TTC549 (cell line): ENCODE measurements around the gene ST6GAL2.

Source experiments
- FAIRE-seq: peaks from 2 replicates; lab custom pipeline; 2012; peaks lifted over from hg19 to GRCh38; lab: Jason Lieb, UNC

ST6GAL2 gene

DNA sequence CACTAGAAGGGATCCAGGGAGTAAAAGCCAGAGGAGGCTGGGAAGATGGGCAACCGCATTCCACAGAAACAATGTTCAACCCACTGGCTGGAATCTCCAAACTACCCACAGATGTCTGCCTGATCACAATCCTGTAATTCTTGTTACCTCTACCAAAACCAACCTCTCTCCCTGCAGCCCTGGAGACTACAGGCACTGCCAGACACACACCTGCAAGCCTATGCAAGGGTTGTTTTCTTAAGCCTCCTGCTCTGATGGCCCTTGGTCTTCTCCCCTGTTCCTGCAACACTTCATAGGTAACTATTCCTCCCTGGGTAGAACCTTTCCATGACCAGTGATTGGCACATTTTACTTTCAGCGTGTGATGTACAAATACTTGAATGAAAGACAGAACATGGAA lies 21.9 kb downstream of the ST6GAL2 start:
- FAIRE-seq = no peak

DNA sequence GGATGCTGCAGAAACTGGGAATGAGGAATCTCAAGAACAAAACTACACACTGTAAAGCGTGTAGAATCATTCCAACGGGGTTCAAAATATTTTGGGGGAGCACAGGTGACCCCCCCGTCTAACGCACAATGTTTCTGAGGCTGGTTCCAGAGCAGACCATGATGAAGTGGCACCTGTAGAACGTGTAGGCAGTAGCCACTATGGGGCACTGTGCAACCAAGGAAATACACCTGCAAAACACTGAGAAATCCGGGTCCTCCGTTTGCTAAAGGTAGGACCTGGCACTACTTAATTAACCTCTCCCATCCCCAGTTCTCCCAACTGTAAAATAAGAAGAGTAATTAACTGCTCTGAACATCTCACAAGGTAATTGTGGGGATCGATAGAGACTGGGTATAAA lies 22.6 kb downstream of the ST6GAL2 start:
- FAIRE-seq = no peak

DNA sequence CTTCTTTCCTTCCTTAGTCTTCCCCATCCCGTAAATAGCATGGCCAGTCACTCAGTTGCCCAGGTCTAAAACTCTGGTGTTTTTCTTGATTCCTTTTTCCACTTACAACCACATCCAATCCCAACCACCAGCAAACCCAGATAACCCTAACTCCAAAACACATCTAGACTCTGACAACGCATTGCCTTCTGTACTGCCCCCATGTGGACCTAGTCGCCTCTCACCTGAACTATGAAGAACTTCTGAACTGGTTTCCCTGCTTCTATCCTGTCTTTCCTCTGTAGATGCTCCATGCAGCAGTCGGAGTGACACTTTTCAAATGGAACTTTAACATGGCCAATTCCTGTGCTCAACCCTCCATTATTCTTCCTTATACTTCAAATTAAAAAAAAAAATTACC lies 26.5 kb downstream of the ST6GAL2 start:
- no peak for FAIRE-seq

DNA sequence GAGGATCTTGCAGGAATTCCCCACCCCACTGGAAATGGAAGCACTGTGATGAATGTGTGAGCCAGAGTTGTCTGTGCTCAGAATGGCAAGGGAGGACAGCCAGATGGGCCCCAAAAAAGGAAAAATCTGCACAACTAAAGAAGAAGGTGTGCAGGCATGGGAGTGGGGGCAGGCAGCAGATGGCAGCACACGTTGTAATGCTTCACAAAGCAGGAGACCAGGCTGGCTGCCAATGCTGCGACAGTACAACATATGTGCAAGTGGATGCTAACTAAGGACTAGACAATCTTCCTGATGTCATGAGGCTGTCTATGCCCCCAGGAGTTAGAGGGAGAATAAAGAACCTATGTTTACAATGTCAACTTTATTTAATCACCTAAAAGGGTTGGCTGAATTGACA lies 27.2 kb downstream of the ST6GAL2 start:
- no peak for FAIRE-seq

DNA sequence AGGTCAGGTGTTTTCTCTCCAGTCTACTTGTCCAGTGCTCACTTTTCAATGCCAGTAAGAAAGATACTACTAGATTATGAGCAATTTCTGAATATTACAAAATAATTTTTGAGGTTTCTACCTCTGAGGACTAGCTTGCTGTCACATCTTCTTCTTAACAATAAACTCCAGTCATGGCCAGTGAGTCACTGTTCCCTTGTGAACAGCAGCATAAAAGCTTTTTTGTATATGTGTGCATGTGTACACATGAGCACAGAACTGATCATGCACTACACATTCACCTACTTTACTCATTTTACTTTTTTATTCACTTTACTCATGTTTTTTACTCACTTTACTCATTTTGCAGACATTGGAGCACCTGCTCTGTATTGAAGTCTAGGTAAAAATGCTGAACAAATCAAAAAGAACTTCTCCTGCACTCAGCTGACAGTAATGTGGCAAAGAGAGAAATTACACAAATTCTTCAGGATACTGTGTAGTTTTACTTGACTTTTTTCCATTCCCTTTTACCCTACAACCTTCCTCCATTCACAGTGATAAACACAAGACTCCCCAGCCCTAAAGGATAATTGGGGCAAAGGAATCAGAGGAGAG lies 28.0 kb downstream of the ST6GAL2 start:
- FAIRE-seq = no peak

DNA sequence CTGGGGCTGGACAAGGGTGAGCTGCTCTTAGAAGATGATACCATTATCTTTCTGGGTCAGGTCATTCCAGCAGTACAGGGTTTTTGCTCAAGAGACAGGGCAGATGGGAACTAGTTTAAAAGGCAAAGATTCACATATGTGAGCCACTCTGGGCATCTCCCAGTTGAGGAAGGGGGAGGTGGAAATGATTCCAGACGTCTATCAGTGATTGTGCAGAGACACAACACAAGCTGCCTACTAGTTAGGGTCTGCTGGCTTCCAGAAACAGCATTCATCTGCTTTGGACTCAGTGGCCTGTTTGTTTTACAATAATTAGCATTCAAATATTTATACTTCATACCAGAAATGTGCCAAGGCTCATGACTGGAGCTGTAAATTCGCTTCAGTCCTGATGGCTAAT lies 32.3 kb downstream of the ST6GAL2 start:
- FAIRE-seq = no peak

DNA sequence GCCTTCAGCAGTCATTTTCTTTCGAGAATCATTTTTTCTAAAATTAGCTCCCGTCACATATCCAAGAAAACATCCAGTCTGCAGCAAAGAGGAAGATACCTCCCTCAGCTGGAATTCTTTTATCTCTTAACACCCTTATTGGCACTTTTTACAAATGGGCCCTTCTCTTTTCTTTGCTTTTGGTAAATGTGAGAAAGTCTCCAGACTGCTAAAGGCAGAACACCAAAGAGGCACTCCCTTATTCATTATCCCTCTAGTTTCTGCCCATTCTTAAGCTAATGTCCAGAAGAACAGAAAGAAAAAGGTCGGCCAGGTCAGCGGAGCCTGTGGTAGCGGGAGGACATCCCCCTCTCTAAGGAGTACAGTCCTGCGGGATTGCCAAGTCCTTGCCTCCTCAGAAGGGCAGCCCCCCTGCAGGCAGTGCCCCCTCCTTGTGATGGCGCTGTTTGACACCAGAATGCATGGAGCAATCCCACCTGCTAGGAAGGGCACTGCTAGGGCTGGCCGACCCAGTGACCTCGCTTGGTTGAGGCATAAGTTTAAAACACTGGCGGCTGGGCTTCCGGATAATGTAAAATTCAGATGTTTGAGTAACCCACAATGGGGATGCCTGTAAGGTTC lies 34.0 kb downstream of the ST6GAL2 start:
- FAIRE-seq = no peak

DNA sequence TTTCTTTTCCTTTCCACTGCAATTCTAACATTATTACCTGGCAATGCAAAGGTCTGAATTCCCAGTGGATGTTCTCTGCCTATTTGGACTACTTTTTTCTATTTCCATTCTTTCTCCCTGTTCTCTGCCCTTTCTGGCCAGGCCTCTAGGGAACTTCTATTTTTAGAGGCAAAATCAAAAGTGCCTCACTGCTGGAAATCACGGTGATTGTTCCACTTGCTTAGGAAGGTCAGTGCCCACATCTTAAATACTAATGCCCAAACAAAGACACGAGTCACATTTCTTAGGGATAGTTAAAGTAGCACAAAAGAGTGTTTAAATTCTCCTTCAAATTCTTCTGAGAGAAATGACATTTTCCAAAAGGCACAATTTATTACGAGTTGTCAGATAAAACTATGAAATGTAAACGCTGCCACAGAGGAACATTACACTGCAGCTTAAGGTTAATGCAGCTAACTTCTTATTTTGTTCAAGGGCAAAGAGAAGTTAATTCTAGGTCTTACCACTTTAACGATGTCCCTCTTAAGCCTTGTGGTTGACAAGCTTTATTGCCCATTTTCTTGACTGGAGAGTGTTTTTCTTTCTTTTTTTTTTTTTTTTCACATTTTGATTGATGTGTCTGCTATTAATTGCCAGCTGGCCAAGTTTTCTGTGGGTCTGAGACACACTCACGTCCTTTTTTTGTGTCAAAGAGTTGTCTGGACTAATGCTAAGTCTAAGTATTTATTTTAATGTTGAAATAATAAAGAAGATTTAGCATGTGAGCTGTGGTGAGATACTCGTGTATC lies 34.7 kb downstream of the ST6GAL2 start:
- FAIRE-seq = no peak

DNA sequence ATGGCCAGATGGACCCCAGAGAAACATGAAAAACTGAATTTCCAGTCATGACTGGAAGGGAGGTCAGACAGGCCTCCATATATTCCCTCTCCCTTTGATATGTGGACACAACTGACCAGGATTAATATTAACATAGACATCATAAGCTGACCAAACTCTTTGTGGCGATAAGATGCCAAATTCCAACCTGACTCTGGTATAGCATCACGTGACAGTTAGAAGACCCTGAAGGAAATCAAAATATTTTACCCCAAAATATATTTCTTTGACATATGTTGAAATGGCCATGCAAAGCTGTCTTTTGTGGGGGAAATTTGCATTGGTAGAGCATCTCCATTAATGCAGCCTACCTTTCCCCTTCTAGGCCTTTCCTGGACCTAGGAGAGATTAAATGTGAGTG lies 36.7 kb downstream of the ST6GAL2 start:
- no peak for FAIRE-seq

DNA sequence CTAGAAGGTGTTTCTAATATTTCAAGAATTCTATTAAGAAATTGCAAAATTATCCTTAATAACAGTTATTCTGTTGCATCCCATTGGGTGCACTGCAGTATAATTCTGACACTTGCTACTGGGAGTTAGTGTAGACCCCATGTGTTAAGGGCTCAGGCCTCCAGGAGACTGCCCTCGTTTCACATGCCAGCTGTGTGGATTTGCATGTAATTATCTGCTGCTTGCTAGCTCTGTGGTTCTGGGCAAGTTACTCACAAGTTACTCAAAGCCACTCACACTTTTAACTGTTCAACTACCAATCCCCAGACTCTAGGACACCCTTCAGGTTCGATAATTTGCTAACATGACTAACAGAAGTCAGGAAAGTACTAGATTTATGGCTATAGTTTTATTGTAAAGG lies 38.6 kb downstream of the ST6GAL2 start:
- FAIRE-seq = no peak

DNA sequence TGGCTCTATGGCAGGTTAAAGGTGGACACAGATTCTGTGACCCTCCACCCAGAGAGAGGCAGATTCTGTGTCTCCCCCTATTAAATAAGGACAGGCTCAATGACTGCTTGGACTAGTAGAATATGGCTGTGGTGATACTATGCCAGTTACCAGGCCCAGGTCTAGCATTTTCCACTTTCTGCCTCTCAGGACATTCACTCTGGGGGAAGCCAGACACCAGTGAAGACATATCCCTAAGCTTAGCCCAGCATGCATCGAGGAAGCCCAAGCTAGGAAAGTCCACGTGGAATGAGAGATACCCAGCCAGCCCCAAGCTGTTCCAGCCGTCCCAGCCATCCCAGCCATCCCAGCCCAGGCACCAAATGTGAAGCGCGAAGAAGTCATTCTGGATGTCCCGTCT lies 40.3 kb downstream of the ST6GAL2 start:
- FAIRE-seq = no peak

DNA sequence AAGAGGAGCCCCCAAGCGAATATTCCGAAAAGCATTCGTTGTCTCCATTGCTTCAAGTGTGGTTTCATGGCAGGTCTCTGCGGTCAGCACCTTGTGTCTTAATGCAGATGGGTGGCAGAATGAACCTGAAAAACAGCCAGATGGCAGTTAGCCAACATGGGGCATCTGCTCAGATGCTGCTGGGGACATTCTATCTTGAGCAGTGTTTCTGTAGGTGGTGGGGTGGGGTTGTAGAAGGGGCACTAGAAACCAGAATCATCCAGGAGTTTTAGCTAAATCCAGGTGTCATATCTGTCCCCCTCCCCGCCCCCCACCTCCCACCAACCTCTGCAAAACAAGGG lies 42.1 kb downstream of the ST6GAL2 start:
- FAIRE-seq = no peak

DNA sequence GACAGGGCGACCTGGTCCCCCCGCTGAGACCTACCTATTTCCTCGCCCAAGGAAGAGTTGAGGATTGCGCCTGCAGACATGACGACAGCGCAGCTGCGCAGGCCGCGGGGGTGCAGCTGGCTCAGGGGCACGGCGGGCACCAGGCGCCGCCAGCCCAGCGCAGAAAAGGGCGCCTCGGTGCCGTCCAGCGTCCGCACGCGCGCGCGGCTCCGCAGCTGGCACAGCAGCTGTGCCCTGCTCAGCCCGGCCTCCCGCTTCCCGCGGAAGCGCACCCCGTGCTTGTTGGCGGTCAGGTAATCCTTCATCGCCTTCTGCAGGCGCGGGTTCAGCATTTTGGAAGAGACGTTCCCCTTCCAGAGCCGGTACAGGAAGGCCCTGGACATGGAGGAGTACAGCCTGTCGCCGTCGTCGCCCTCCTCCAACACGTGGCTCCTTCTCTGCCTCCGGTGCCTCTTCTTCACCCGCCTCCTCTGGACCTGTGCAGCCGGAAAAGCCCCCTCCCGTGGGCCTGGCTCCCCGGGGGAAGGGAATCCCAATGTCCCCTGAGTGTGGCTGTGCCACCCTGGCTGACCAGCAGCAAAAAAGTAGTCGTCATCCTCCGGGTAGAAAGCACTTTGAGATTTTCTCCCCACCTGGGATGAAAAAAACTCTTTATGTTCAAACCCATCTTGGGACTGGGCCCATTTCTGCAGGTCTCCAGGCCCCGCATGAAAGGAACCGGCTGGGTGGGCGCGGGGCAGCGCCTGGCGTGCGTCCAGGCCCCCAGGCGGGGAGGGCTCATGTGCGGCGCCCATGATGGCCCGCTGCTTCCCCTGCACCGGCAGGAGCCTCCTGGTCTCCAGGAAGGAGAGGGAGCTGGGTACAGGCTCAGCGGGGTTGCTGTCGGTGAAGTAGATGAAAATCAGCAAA lies 42.7 kb downstream of the ST6GAL2 start:
- FAIRE-seq = no peak

DNA sequence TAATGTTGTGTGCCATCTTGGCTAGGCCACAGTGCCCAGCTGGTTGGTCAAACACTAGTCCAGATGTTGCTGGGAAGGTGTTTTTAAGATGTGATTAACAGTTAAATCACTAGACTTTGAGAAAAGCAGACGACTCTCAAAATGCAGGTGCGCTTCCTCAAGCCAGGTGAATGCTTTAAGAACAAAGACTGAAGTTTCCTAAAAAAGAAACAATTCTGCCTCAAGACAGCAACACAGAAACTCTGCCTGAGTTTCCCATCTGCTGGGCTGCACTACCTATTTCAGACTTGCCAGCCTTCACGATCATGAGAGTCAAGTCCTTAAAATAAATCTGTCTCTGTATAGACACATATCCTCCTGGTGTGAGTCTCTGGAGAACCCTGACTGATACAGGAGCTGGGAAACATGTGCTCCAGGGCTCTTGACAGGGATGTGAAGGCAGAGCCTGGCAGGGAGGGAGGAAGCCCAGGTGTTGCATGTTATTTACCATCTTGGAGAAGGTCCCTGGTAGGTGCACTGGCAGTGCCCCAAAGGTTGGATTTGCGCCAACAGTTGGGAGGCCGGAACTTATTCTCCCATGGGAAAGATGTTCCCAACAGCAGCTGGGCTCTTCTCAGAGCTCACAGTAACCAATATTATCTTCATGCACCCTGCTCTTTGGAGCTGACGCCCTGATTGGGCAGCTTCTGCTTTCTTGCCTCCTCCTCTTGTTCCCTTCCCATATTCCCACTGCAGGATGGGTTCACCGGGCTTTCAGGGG lies 43.9 kb downstream of the ST6GAL2 start:
- FAIRE-seq = no peak

DNA sequence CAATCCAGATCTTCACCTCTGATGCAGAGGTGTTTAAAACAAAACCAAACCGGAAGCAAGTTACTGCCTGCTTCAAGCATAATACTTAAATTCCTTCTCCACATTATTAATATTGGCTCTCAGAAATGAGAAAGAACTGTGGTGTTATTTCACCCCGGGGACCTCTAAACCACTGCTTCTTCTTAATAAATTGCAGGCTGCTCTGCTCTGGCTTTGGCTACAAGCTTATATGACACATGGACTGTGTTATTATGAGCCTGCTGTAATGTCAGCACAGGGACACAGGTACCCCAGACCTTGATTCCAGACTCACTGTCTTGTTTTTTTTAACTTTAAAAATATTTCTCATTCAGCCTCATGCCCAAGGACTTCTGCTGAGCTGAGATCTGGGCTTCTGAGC lies 45.1 kb downstream of the ST6GAL2 start:
- no peak for FAIRE-seq

DNA sequence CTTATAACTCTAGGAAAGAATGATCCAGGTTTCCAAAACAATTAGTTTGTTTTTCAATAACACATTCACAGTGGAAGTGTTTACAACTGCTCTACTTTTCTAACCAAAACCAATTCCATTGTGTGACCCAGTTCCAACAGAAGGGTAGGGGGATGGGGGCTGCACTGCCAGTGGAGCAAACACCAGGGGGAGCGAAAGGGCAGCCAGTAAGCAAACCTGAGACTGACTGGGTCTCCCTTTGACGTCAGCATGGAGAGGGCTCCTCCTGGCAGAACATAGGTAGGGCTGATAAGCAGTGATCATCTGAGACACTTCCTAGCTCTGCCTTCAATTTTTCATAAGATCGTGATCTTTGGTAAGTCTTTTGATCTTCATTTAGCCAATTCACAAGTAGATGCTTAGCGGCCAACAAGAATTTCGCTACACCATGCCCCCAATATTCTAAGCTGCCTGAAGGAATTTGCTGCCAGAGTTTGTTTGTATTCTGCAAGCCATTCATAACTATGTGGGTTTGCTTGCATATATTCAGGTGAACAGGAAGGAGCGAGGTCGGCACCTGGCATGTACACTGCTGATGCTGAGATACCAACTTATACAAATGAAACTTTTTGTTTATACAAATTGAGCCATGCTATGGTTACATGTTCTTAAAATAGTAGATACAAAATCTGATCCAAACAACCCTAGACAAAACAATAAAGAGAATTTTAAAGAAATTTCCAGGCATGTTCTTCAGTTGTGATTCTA lies 45.9 kb downstream of the ST6GAL2 start:
- no peak for FAIRE-seq

DNA sequence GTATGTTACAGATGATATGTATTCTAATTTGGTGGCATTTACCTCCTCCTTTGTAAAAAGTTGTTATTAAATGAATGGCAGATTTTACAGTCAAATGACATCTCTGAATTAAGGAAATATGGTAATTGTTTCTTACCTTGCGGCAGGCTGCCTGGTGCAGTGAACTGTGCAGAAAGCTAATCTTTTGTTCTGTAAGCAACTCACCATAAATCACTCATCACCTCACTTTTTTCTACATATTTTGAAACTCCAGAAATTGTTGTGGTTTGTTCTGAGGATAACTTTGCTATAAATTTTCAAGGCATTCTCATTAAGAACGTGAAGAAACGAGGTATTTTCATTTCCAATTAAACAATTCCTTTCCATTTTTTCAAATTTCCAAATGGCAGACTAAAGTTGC lies 52.7 kb downstream of the ST6GAL2 start:
- FAIRE-seq = no peak

DNA sequence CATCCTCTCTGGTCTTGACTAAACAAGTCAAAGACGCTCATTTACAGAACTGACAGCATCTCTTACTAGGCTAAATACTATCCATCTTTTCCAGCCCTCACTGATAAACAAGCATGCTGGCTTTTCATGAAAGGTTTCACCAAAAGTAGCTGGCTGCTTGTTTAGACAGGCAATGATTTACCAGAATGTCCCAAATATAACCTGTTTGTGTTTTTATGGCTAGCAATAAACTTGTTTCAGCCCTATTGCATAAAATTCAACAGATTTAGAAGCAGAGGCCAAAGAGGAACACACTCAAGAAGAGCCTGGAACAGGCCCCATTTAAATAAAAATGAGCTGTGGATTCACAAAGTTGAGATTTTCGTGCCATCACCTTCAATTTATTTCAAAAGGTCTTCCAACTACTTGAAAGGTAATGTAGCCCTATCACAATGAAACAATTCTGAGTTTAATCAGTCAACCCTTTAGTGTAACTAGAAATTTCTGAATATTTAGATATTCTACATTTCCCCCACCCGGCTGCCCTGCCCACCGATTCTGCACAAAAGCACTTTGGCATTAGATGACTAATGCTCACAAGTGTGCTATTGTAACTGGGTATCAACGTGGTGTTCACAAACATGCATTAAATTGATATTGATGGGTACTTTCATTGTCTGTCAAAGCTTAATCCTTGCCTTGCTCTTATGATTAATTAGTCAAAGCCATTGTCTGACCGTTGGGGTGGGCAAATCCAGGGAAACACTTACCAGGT lies 54.0 kb downstream of the ST6GAL2 start:
- FAIRE-seq = no peak

DNA sequence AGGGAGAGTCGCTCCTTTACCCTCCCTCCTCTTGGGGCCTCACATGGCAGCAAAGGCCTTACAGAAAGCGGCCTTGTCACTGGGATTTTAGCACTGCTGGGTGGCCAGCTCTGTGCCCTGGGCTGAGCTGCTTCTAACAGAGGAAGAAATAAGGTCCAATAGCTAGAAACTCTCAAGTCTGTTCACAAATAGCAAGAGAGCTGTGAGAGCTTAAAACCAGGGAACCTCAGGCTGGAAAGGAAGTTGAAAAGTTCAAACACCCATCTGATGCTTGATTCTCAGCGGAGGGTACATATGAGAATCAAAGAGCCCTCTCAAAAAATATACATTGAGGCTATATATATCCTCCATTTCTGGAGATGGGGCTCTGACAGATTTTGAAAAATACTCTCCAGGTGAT lies 54.7 kb downstream of the ST6GAL2 start:
- FAIRE-seq = no peak

DNA sequence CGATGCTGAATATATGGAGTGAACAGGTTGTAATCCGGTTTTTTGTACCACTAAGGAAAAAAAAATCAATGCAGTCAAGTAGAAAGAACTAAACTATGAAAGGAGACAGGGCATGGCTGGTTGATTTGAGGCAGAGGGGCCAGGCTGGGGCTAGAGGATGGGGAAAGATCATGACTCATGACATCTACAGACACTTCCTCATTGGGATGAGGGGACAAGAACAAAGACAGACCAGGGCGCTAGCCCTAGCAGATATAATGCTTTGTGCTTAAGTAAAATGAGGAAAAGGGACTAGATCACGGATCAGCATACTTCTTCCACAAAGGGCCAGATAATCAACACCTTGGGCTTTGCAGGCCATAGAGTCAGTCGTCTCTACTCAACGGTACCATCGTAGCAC lies 55.8 kb downstream of the ST6GAL2 start:
- no peak for FAIRE-seq

DNA sequence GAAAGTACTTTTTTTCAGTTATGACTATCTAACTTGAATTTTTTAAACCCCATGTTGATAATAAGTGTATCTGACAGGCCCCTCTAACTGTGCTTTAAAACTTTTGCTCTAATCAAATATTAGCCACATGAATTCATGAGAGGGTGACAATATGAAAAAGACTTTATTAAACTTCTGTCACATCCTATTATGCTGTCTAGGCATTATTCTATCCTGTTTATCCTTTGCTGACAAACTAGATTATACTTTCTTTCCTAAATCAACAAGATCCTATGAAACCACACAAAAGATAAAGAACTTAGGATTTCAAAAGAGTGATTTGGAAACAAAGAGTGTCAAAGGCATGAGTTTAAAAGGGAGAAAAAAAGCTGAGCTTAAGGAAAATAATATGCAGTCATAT lies 57.8 kb downstream of the ST6GAL2 start:
- no peak for FAIRE-seq
